Measurements from ENCODE around the gene PRDM7.
"Not testable (repeated sequence)": the region's sequence is repeated elsewhere in the genome, so short reads cannot be mapped to it uniquely, and the experiment has no call there.

PRDM7 gene

GRCh38 chr16:90070440-90070839, 6.7 kb downstream of the PRDM7 start:
- peak; percentile 19 for DNase-seq

- no peak for DNase-seq
These were observed 15.7 kb downstream of the PRDM7 start for GRCh38 chr16:90061437-90061836.

- DNase-seq, result no peak
These were observed 19.4 kb downstream of the PRDM7 start for GRCh38 chr16:90057738-90058173.

- not testable (repeated sequence) for DNase-seq
These were observed 20.6 kb downstream of the PRDM7 start for GRCh38 chr16:90056521-90056920.

- no peak for DNase-seq
These were observed 21.8 kb downstream of the PRDM7 start for GRCh38 chr16:90055371-90055770.

- DNase-seq, result no peak
These were observed 22.6 kb downstream of the PRDM7 start for GRCh38 chr16:90054554-90054953.

- no peak for DNase-seq
These were observed 23.1 kb downstream of the PRDM7 start for GRCh38 chr16:90053902-90054500.

- DNase-seq, result no peak
These were observed 26.2 kb downstream of the PRDM7 start for GRCh38 chr16:90050969-90051368.

- DNase-seq, result no peak
These were observed 28.3 kb downstream of the PRDM7 start for GRCh38 chr16:90048737-90049330.

- no peak for DNase-seq
These were observed 28.8 kb downstream of the PRDM7 start for GRCh38 chr16:90048347-90048722.

GRCh38 chr16:90047714-90048346, 29.3 kb downstream of the PRDM7 start:
- DNase-seq, result no peak

- no peak for DNase-seq
These were observed 30.0 kb downstream of the PRDM7 start for GRCh38 chr16:90046971-90047713.

- DNase-seq, result no peak
These were observed 30.8 kb downstream of the PRDM7 start for GRCh38 chr16:90046122-90046970.

- no peak for DNase-seq
These were observed 33.0 kb downstream of the PRDM7 start for GRCh38 chr16:90044111-90044551.

GRCh38 chr16:90043526-90043925, 33.6 kb downstream of the PRDM7 start:
- DNase-seq, result no peak

- no peak for DNase-seq
These were observed 34.1 kb downstream of the PRDM7 start for GRCh38 chr16:90042946-90043514.

GRCh38 chr16:90041896-90042473, 35.1 kb downstream of the PRDM7 start:
- no peak for DNase-seq

- DNase-seq, result no peak
These were observed 36.7 kb downstream of the PRDM7 start for GRCh38 chr16:90040152-90041023.

- DNase-seq, result no peak
These were observed 39.9 kb downstream of the PRDM7 start for GRCh38 chr16:90037276-90037675.

GRCh38 chr16:90035902-90036301, 41.2 kb downstream of the PRDM7 start:
- no peak for DNase-seq

GRCh38 chr16:90034504-90034903, 42.6 kb downstream of the PRDM7 start:
- no peak for DNase-seq
